Endodermal cell (in vitro differentiated cells): ENCODE measurements around the gene GJC1. TPM values are rescaled to one million over a fixed set of nuclear protein-coding genes. Genes with fewer than 3 reads are reported as not detected.

Experiments used
- DNase-seq: peaks from one replicate; pipeline ENCODE4 v3.0.0-alpha.2; 2017
- H3K27ac ChIP-seq: 2 replicates; pipeline ENCODE4 v1.5.1; 2013; ENCODE audit warnings: mild to moderate bottlenecking, low read depth, low read length, moderate library complexity
- H3K27me3 ChIP-seq: 2 replicates; pipeline ENCODE4 v1.6.1; 2013; ENCODE audit warnings: mild to moderate bottlenecking, low read length, moderate library complexity; ENCODE audit not compliant: insufficient read depth, control insufficient read depth, poor library complexity, severe bottlenecking
- H3K36me3 ChIP-seq: 2 replicates; pipeline ENCODE4 v1.7.0; 2013; ENCODE audit warnings: mild to moderate bottlenecking, low read length, moderate library complexity; ENCODE audit not compliant: control insufficient read depth, insufficient read depth
- H3K4me1 ChIP-seq: one replicate; pipeline ENCODE4 v1.7.0; 2013; ENCODE audit warnings: low read length; ENCODE audit not compliant: control insufficient read depth, insufficient read depth
- H3K4me3 ChIP-seq: 2 replicates; pipeline ENCODE4 v1.5.1; 2013; ENCODE audit warnings: mild to moderate bottlenecking, low read length, moderate library complexity
- H3K9ac ChIP-seq: 2 replicates; pipeline ENCODE4 v1.6.1; 2013; ENCODE audit warnings: mild to moderate bottlenecking, low read length, moderate library complexity; ENCODE audit not compliant: poor library complexity, severe bottlenecking; ENCODE audit errors: extremely low read depth
- H3K9me3 ChIP-seq: 2 replicates; pipeline ENCODE4 v1.6.1; 2013; ENCODE audit warnings: mild to moderate bottlenecking, low read length, moderate library complexity; ENCODE audit not compliant: control insufficient read depth
- H3K27ac Mint-ChIP-seq: 2 replicates; pipeline ENCODE4 v1.8.0; 2020; ENCODE audit warnings: mixed read lengths
- H3K27me3 Mint-ChIP-seq: 2 replicates; pipeline ENCODE4 v1.8.0; 2021; ENCODE audit warnings: mild to moderate bottlenecking, mixed read lengths; ENCODE audit not compliant: insufficient read depth
- H3K36me3 Mint-ChIP-seq: 2 replicates; pipeline ENCODE4 v1.8.0; 2020; ENCODE audit warnings: low read depth, mixed read lengths
- H3K4me1 Mint-ChIP-seq: 2 replicates; pipeline ENCODE4 v1.8.0; 2020; ENCODE audit warnings: mixed read lengths
- H3K4me3 Mint-ChIP-seq: 2 replicates; pipeline ENCODE4 v1.8.0; 2020; ENCODE audit warnings: mild to moderate bottlenecking, moderate library complexity, mixed read lengths
- H3K9me3 Mint-ChIP-seq: 2 replicates; pipeline ENCODE4 v1.8.0; 2020; ENCODE audit warnings: mild to moderate bottlenecking, mixed read lengths
- CTCF ChIP-seq: fragments of 200-600 bp; sonication (generic); conservative IDR thresholded peaks from 2 replicates; pipeline ENCODE4 v1.5.0; 2021; ENCODE audit warnings: antibody characterized with exemption, mild to moderate bottlenecking
- WGBS, 2 experiments: methylation state at CpG; one replicate each; pipeline versions ENCODE4 v1.1.5 to v1.1.7; 2013; ENCODE audit warnings: missing lambda C conversion rate in 2 of 2, mixed read lengths in 1 of 2; ENCODE audit not compliant: insufficient coverage in 1 of 2, insufficient read length in 1 of 2; 5-methylcytosine and 5-hydroxymethylcytosine counted together
- total RNA-seq, 2 donors: library from RNA; stranded (reverse); fragmentation: NEBNext Ultra II Directional in 1 of 2; extraction: Animal tissue kit (Norgen Biotek cat#: 25700) in 1 of 2; gene quantifications; 2 replicates in 1 of 2; 3 replicates in 1 of 2; pipeline ENCODE4 v1.2.1, GENCODE V29; 2021

Gene GJC1
- total RNA-seq, 2 donors from 2014 or later = 81.9 to 108 TPM

DNA sequence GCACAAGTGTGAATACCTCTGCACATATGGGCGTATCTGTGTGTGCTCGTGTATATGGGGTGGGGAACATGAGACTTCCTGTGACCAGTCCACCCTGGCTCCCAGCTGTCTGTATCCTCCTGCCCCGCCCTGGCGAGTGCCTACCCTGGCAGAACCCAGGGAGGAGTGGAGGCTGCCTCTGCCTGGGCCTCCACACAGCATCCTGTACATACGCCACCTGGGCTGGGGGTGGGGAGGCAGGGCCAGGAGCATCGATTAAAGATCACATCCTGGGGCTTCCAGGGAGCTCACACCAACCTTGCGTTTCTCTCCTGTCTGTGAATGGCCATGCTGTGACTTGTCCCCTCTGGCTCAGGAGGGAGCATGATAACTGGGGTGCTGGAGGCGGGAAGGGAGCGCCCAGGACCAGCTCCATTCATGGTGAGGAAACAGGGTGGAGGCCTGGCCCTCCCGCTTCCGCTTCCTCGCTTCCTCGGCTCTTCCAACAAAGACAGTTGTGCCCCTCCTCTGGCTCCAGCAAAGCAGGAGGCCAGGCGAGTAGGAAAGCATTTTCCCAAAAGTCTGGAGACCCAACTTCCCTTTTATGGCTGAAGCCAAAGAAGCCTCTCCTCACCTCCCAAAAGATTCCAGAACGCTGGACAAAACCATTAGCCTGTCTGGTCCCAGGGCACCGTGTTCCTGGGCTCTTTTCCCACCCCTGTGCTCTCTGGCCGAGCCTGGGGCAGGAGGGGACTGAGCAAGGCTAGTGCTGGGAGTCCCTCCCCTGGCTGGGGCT, 48.3 kb downstream of the GJC1 start:
- no peaks in the 10 kb centered on the region for H3K9me3 Mint-ChIP-seq
- 75 to 76% methylated on average over 5 to 17 of the region's 17 CpGs for WGBS, 2 experiments
- Histone ChIP-seq H3K9ac (no peak overlapping the region), H3K27ac (peak overlapping the region; percentile 54), H3K36me3 (no peaks in the 10 kb centered on the region), H3K4me3 (no peak overlapping the region), H3K4me1 (no peaks in the 10 kb centered on the region), H3K9me3 (no peaks in the 10 kb centered on the region), H3K27me3 (peaks cover 8% of the 10 kb centered on the region)
- H3K27me3 Mint-ChIP-seq = peaks cover 19% of the 10 kb centered on the region
- H3K36me3 Mint-ChIP-seq = no peaks in the 10 kb centered on the region
- H3K27ac Mint-ChIP-seq = peak overlapping the region; percentile 18
- H3K4me1 Mint-ChIP-seq = peaks cover 8% of the 10 kb centered on the region
- no peak for TF ChIP-seq CTCF
- DNase-seq = peak; percentile 84
- no peak overlapping the region for H3K4me3 Mint-ChIP-seq

DNA sequence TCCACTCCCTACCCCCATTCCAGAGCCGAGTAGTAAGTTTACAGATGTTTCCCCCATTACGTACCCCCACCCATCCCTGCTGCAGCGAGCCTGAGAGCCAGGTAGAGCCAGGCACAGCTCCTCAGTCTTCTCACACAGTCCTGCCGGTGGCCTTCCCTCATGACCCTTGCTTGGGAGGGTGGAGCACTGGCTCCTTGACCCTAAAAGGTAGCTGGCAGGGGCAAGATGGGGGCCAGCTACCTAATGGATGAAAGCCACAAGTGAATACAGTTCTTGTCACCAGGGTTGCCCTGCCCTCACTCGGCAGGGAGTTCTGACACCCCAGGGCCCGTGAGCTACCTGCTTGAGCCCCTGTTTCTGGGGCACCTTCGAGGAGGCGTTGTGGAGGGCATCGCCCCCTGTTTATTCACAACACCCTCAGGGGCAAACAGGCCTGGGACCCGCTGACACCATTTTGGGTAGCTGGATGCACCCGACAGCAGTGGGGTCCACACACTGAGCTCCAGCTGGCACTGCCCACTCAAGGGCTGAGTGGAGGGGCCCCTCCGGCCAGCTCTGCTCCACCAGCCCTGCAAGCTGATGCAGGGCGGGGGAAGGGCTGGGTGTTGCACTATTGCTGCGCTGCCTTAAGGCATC, 49.1 kb downstream of the GJC1 start:
- Histone ChIP-seq H3K36me3 (no peaks in the 10 kb centered on the region), H3K27ac (no peak overlapping the region), H3K27me3 (peaks cover 15% of the 10 kb centered on the region), H3K4me3 (no peak overlapping the region), H3K9ac (no peak overlapping the region), H3K9me3 (no peaks in the 10 kb centered on the region), H3K4me1 (peaks cover 4% of the 10 kb centered on the region)
- peaks cover 27% of the 10 kb centered on the region for H3K27me3 Mint-ChIP-seq
- H3K9me3 Mint-ChIP-seq = no peaks in the 10 kb centered on the region
- H3K27ac Mint-ChIP-seq = no peak overlapping the region
- no peak overlapping the region for H3K4me3 Mint-ChIP-seq
- H3K4me1 Mint-ChIP-seq = peaks cover 8% of the 10 kb centered on the region
- peak; percentile 51 for DNase-seq
- no peak for TF ChIP-seq CTCF
- no peaks in the 10 kb centered on the region for H3K36me3 Mint-ChIP-seq
- WGBS, 2 experiments = 91 to 97% methylated on average over 12 to 14 of the region's 14 CpGs

GRCh38 chr17:44780161-44780560, 49.9 kb downstream of the GJC1 start:
- no peak overlapping the region for H3K27ac Mint-ChIP-seq
- no peaks in the 10 kb centered on the region for H3K36me3 Mint-ChIP-seq
- H3K27me3 ChIP-seq = peaks cover 16% of the 10 kb centered on the region
- no peak for TF ChIP-seq CTCF
- H3K4me3 ChIP-seq = no peak overlapping the region
- WGBS, 2 experiments = 91 to 94% methylated on average over 12 of the region's 12 CpGs
- H3K9me3 Mint-ChIP-seq = no peaks in the 10 kb centered on the region
- peaks cover 4% of the 10 kb centered on the region for H3K4me1 ChIP-seq
- DNase-seq = peak; percentile 44
- no peaks in the 10 kb centered on the region for H3K36me3 ChIP-seq
- H3K4me1 Mint-ChIP-seq = peaks cover 8% of the 10 kb centered on the region
- no peaks in the 10 kb centered on the region for H3K9me3 ChIP-seq
- H3K27me3 Mint-ChIP-seq = peaks cover 29% of the 10 kb centered on the region
- no peak overlapping the region for H3K9ac ChIP-seq
- no peak overlapping the region for H3K4me3 Mint-ChIP-seq
- no peak overlapping the region for H3K27ac ChIP-seq
